H9 (cell line): ENCODE data around the gene GBP1. TPM values are rescaled to one million over a fixed set of nuclear protein-coding genes. Genes with fewer than 3 reads are reported as not detected.

ENCODE experiments used
- DNase-seq: peaks from one replicate; pipeline ENCODE4 v3.0.0-alpha.2; 2017
- H2AFZ ChIP-seq: one replicate; pipeline ENCODE4 v1.6.1; 2013; ENCODE audit warnings: mild to moderate bottlenecking, low read length, control low read depth, moderate library complexity
- H2AK5ac ChIP-seq: 2 replicates; pipeline ENCODE4 v1.6.1; 2013; ENCODE audit warnings: low read length, control low read depth, mixed read lengths; ENCODE audit not compliant: insufficient read length
- H2BK120ac ChIP-seq: one replicate; pipeline ENCODE4 v1.6.1; 2013; ENCODE audit warnings: low read depth, mild to moderate bottlenecking, low read length, control low read depth, inconsistent platforms; ENCODE audit not compliant: poor library complexity, severe bottlenecking
- H2BK12ac ChIP-seq: 2 replicates; pipeline ENCODE4 v1.6.1; 2013; ENCODE audit warnings: low read length, control low read depth, mixed read lengths, low read depth; ENCODE audit not compliant: insufficient read length
- H2BK15ac ChIP-seq: 2 replicates; pipeline ENCODE4 v1.6.1; 2013; ENCODE audit warnings: low read depth, low read length, control low read depth
- H2BK20ac ChIP-seq: one replicate; pipeline ENCODE4 v1.6.1; 2013; ENCODE audit warnings: low read depth, mild to moderate bottlenecking, low read length, control low read depth, inconsistent platforms; ENCODE audit not compliant: poor library complexity, severe bottlenecking
- H2BK5ac ChIP-seq: 2 replicates; pipeline ENCODE4 v1.6.1; 2013; ENCODE audit warnings: low read length, control low read depth, mixed read lengths; ENCODE audit not compliant: insufficient read length
- H3K14ac ChIP-seq: 2 replicates; pipeline ENCODE4 v1.6.1; 2013; ENCODE audit warnings: low read length, control low read depth; ENCODE audit not compliant: insufficient read depth
- H3K18ac ChIP-seq: 2 replicates; pipeline ENCODE4 v1.6.1; 2013; ENCODE audit warnings: low read depth, mild to moderate bottlenecking, mixed read lengths, low read length, control low read depth; ENCODE audit not compliant: insufficient read length
- H3K23ac ChIP-seq: 2 replicates; pipeline ENCODE4 v1.6.1; 2013; ENCODE audit warnings: low read length, control low read depth, mixed read lengths, low read depth; ENCODE audit not compliant: insufficient read length
- H3K23me2 ChIP-seq: 2 replicates; pipeline ENCODE4 v1.6.1; 2013; ENCODE audit warnings: low read depth, mild to moderate bottlenecking, mixed read lengths, low read length, control low read depth; ENCODE audit not compliant: insufficient read length, poor library complexity, severe bottlenecking
- H3K27ac ChIP-seq: 2 replicates; pipeline ENCODE4 v1.5.1; 2013; ENCODE audit warnings: low read length, control low read depth, mixed read lengths, low read depth; ENCODE audit not compliant: insufficient read length
- H3K27me3 ChIP-seq: 2 replicates; pipeline ENCODE4 v1.6.1; 2013; ENCODE audit warnings: low read length, control low read depth, inconsistent platforms; ENCODE audit not compliant: insufficient read depth
- H3K4ac ChIP-seq: 2 replicates; pipeline ENCODE4 v1.6.1; 2013; ENCODE audit warnings: low read depth, mild to moderate bottlenecking, control low read depth, inconsistent platforms, low read length, moderate library complexity
- H3K4me1 ChIP-seq: 2 replicates; pipeline ENCODE4 v1.6.1; 2013; ENCODE audit warnings: low read length, control low read depth, inconsistent platforms; ENCODE audit not compliant: insufficient read depth
- H3K4me2 ChIP-seq: 2 replicates; pipeline ENCODE4 v1.6.1; 2013; ENCODE audit warnings: low read length, control low read depth, mixed read lengths; ENCODE audit not compliant: insufficient read length, insufficient read depth
- H3K56ac ChIP-seq: 2 replicates; pipeline ENCODE4 v1.6.1; 2013; ENCODE audit warnings: low read depth, mild to moderate bottlenecking, mixed read lengths, low read length, control low read depth; ENCODE audit not compliant: insufficient read length
- H3K79me1 ChIP-seq: 2 replicates; pipeline ENCODE4 v1.6.1; 2013; ENCODE audit warnings: low read depth, mild to moderate bottlenecking, moderate library complexity, low read length, control low read depth, inconsistent platforms; ENCODE audit not compliant: insufficient read depth, poor library complexity, severe bottlenecking
- H3K79me2 ChIP-seq: 2 replicates; pipeline ENCODE4 v1.6.1; 2013; ENCODE audit warnings: low read length, control low read depth, inconsistent platforms; ENCODE audit not compliant: insufficient read depth
- H3K9ac ChIP-seq: 2 replicates; pipeline ENCODE4 v1.6.1; 2013; ENCODE audit warnings: low read length, control low read depth, mixed read lengths; ENCODE audit not compliant: insufficient read length; ENCODE audit errors: extremely low read depth
- H3K9me3 ChIP-seq: one replicate; pipeline ENCODE4 v1.6.1; 2013; ENCODE audit warnings: low read depth, low read length, inconsistent platforms; ENCODE audit not compliant: control insufficient read depth
- H3T11ph ChIP-seq: one replicate; pipeline ENCODE4 v1.6.1; 2013; ENCODE audit warnings: mild to moderate bottlenecking, low read length, control low read depth, inconsistent platforms
- H4K20me1 ChIP-seq: one replicate; pipeline ENCODE4 v1.6.1; 2013; ENCODE audit not compliant: control insufficient read depth, insufficient read length, insufficient read depth
- H4K5ac ChIP-seq: 2 replicates; pipeline ENCODE4 v1.6.1; 2013; ENCODE audit warnings: low read depth, mild to moderate bottlenecking, mixed read lengths, low read length, control low read depth; ENCODE audit not compliant: insufficient read length
- H4K8ac ChIP-seq: replicated peaks from 2 replicates; pipeline ENCODE4 v1.6.1; 2013; ENCODE audit warnings: low read length, control low read depth, mixed read lengths, low read depth; ENCODE audit not compliant: insufficient read length
- H4K91ac ChIP-seq: 2 replicates; pipeline ENCODE4 v1.6.1; 2013; ENCODE audit warnings: low read depth, mild to moderate bottlenecking, moderate library complexity, mixed read lengths, low read length, control low read depth; ENCODE audit not compliant: insufficient read length
- H3K27ac Mint-ChIP-seq, 3 experiments: 2 replicates in 2 of 3; 3 replicates in 1 of 3; pipeline ENCODE4 v1.8.0; 2020 to 2021; ENCODE audit warnings: mixed read lengths in 3 of 3, mild to moderate bottlenecking in 1 of 3, moderate library complexity in 1 of 3
- H3K27me3 Mint-ChIP-seq: 2 replicates; pipeline ENCODE4 v1.8.0; 2021; ENCODE audit warnings: low read depth, mild to moderate bottlenecking, moderate library complexity, mixed read lengths
- H3K36me3 Mint-ChIP-seq, 3 experiments: 2 replicates in 2 of 3; 3 replicates in 1 of 3; pipeline ENCODE4 v1.8.0; 2020 to 2021; ENCODE audit warnings: low read depth in 3 of 3, mixed read lengths in 3 of 3; ENCODE audit not compliant: insufficient read depth in 1 of 3
- H3K4me1 Mint-ChIP-seq, 2 experiments: 2 replicates each; pipeline ENCODE4 v1.8.0; 2020; ENCODE audit warnings: mixed read lengths in 2 of 2
- H3K4me3 Mint-ChIP-seq, 2 experiments: 2 replicates in 1 of 2; 3 replicates in 1 of 2; pipeline ENCODE4 v1.8.0; 2020 to 2021; ENCODE audit warnings: mild to moderate bottlenecking in 2 of 2, mixed read lengths in 2 of 2, moderate library complexity in 1 of 2
- H3K9me3 Mint-ChIP-seq, 2 experiments: 2 replicates in 1 of 2; 3 replicates in 1 of 2; pipeline ENCODE4 v1.8.0; 2020; ENCODE audit warnings: mild to moderate bottlenecking in 2 of 2, mixed read lengths in 2 of 2, moderate library complexity in 1 of 2
- CTCF ChIP-seq: fragments of 200-600 bp; sonication (generic); conservative IDR thresholded peaks from 3 replicates; pipeline ENCODE4 v1.8.0; 2021; ENCODE audit warnings: antibody characterized with exemption, mild to moderate bottlenecking
- WGBS: extraction: QIAGEN DNeasy Blood & Tissue Kit; methylation state at CpG from one replicate; pipeline ENCODE4 v1.1.7; 2013; ENCODE audit warnings: missing lambda C conversion rate, low lambda C conversion rate, mixed read lengths; ENCODE audit not compliant: insufficient read length; ENCODE audit errors: extremely low coverage; 5-methylcytosine and 5-hydroxymethylcytosine counted together
- total RNA-seq: library from RNA; stranded (reverse); gene quantifications from 2 replicates; pipeline ENCODE4 v1.2.1, GENCODE V29; 2021

GBP1 gene
- total RNA-seq, 1 experiment from 2014 or later: not detected

GRCh38 chr1:89051955-89052312 is 13.1 kb downstream of the GBP1 start:
- H3K14ac ChIP-seq: no peak overlapping the region
- no peak overlapping the region for H2AK5ac ChIP-seq
- no peaks in the 10 kb centered on the region for H3K27me3 ChIP-seq
- no CpG with 5 or more reads among the region's 1 CpG for WGBS
- H2BK12ac ChIP-seq: no peak overlapping the region
- no peak for DNase-seq
- no peak overlapping the region for H3K23ac ChIP-seq
- no peak overlapping the region for H3K56ac ChIP-seq
- no peak overlapping the region for H3K4me2 ChIP-seq
- H3K9me3 ChIP-seq: no peaks in the 10 kb centered on the region
- no peaks in the 10 kb centered on the region for H3K36me3 Mint-ChIP-seq
- no peak overlapping the region for H4K8ac ChIP-seq
- H2BK15ac ChIP-seq: no peak overlapping the region
- no peak overlapping the region for H3K9ac ChIP-seq
- no peak overlapping the region for H3K27ac Mint-ChIP-seq
- no peaks in the 10 kb centered on the region; the same call in 1 of the 2 replicates for H3K27me3 Mint-ChIP-seq
- no peak overlapping the region for H3K18ac ChIP-seq
- no peak overlapping the region for H4K5ac ChIP-seq
- H3K79me1 ChIP-seq: no peaks in the 10 kb centered on the region
- no peaks in the 10 kb centered on the region for H3K23me2 ChIP-seq
- H3K4me3 Mint-ChIP-seq: no peak overlapping the region
- peaks cover 0 to 3% of the 10 kb centered on the region in 2 experiments; a peak in 1 of 4 replicates for H3K4me1 Mint-ChIP-seq
- H2AFZ ChIP-seq: no peak overlapping the region
- no peak overlapping the region for H2BK120ac ChIP-seq
- no peak overlapping the region for H2BK5ac ChIP-seq
- no peaks in the 10 kb centered on the region; a peak in 1 of 5 replicates for H3K9me3 Mint-ChIP-seq
- no peak overlapping the region for H3T11ph ChIP-seq
- no peak overlapping the region for H3K4ac ChIP-seq
- H3K27ac ChIP-seq: no peak overlapping the region
- no peak overlapping the region for H2BK20ac ChIP-seq
- no peaks in the 10 kb centered on the region for H4K20me1 ChIP-seq
- H4K91ac ChIP-seq: no peak overlapping the region
- TF ChIP-seq CTCF: no peak
- no peaks in the 10 kb centered on the region for H3K79me2 ChIP-seq
- no peaks in the 10 kb centered on the region for H3K4me1 ChIP-seq
